ENCODE data around the gene NKPD1.

Gene NKPD1

GRCh38 chr19:45172173-45172572 is 11.4 kb upstream of the NKPD1 start:
- Histone ChIP-seq H3K4me3 (replicated peaks; ENCODE audit: low read depth, low read length) (no peak overlapping the region), H3K36me3 (ENCODE audit: control insufficient read depth, insufficient read depth, low read length) (peaks cover 5% of the 10 kb centered on the region), H3K27me3 (replicated peaks; ENCODE audit: control insufficient read depth, insufficient read depth, low read length) (no peaks in the 10 kb centered on the region)
- no peak for TF ChIP-seq CTCF (IDR thresholded peaks at IDR 0.05; ENCODE audit: insufficient read depth, low read length, poor library complexity, severe bottlenecking)
- no peak for DNase-seq (ENCODE audit: extremely low read depth, insufficient read length)

- H3K36me3 ChIP-seq (ENCODE audit: control insufficient read depth, insufficient read depth, low read length): peaks cover 5% of the 10 kb centered on the region
- H3K27me3 ChIP-seq (replicated peaks; ENCODE audit: control insufficient read depth, insufficient read depth, low read length): no peaks in the 10 kb centered on the region
- no peak overlapping the region for H3K4me3 ChIP-seq (replicated peaks; ENCODE audit: low read depth, low read length)
- DNase-seq (ENCODE audit: extremely low read depth, insufficient read length): no peak
- TF ChIP-seq CTCF (IDR thresholded peaks at IDR 0.05; ENCODE audit: insufficient read depth, low read length, poor library complexity, severe bottlenecking): no peak
Observed at GRCh38 chr19:45171211-45171623, 10.4 kb upstream of the NKPD1 start.

- H3K36me3 ChIP-seq (ENCODE audit: control insufficient read depth, insufficient read depth, low read length): peaks cover 5% of the 10 kb centered on the region
- H3K27me3 ChIP-seq (replicated peaks; ENCODE audit: control insufficient read depth, insufficient read depth, low read length): no peaks in the 10 kb centered on the region
- TF ChIP-seq CTCF (IDR thresholded peaks at IDR 0.05; ENCODE audit: insufficient read depth, low read length, poor library complexity, severe bottlenecking): no peak
- no peak for DNase-seq (ENCODE audit: extremely low read depth, insufficient read length)
- H3K4me3 ChIP-seq (replicated peaks; ENCODE audit: low read depth, low read length): no peak overlapping the region
Observed at GRCh38 chr19:45170146-45171106, 9.6 kb upstream of the NKPD1 start.

- no peak overlapping the region for H3K4me3 ChIP-seq (replicated peaks; ENCODE audit: low read depth, low read length)
- no peak for TF ChIP-seq CTCF (IDR thresholded peaks at IDR 0.05; ENCODE audit: insufficient read depth, low read length, poor library complexity, severe bottlenecking)
- DNase-seq (ENCODE audit: extremely low read depth, insufficient read length): no peak
- peaks cover 5% of the 10 kb centered on the region for H3K36me3 ChIP-seq (ENCODE audit: control insufficient read depth, insufficient read depth, low read length)
- no peaks in the 10 kb centered on the region for H3K27me3 ChIP-seq (replicated peaks; ENCODE audit: control insufficient read depth, insufficient read depth, low read length)
Observed at GRCh38 chr19:45169602-45170001, 8.8 kb upstream of the NKPD1 start.

GRCh38 chr19:45168767-45169351 is 8.1 kb upstream of the NKPD1 start:
- DNase-seq (ENCODE audit: extremely low read depth, insufficient read length): no peak
- H3K4me3 ChIP-seq (replicated peaks; ENCODE audit: low read depth, low read length): no peak overlapping the region

More at GRCh38 chr19:45168767-45169351, 8.1 kb upstream of the NKPD1 start:
- no peak for TF ChIP-seq CTCF (IDR thresholded peaks at IDR 0.05; ENCODE audit: insufficient read depth, low read length, poor library complexity, severe bottlenecking)
- peaks cover 5% of the 10 kb centered on the region for H3K36me3 ChIP-seq (ENCODE audit: control insufficient read depth, insufficient read depth, low read length)
- H3K27me3 ChIP-seq (replicated peaks; ENCODE audit: control insufficient read depth, insufficient read depth, low read length): no peaks in the 10 kb centered on the region

All from GM06990 (cell line).